DMS153 treated with DMSO at 0.1 percent for 48 hours (cell line): ENCODE data around the gene ZDHHC1.

Experiments
- DNase-seq: peaks from one replicate; lab custom pipeline; 2025; ENCODE audit not compliant: unreplicated experiment; lab: John Stamatoyannopoulos, UW

ZDHHC1 gene

DNA sequence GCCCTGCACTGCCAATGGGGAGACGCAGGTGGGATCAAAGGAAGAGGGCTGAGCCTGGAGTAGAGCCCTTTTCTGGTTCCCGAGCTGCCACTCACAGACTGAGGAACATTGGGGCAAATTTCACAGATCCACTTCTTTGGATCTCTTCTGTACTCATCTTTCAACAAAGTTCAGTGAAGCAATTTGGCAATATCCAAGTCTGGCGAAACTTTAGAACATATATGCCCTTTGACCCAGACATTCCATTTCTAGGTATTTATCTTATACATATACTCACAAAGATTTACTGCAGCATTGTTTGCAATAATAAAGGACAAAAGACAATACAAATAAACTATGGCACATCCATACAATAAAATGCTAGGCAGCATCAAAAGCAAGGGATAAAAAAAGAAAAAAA is 4.9 kb downstream of the ZDHHC1 start:
- DNase-seq: no peak

DNA sequence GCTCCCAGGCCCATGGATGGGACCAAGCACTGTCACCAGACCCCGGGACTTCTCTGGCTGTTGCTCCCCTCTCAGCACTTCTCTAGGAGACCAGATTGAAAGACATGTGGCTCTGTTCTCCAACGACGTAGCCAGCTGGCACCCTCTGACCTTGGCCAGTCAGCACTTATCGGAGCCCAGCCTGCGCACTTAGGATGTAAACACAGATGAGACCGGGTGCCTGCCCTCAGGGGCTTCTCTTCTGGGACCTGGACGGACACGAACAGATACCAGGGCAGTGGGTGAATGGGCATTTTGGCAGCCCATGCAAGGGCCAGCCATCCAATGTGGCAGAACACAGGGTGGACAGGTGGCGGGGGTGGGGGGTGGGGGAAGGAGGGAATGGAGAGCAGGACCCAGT is 6.6 kb downstream of the ZDHHC1 start:
- no peak for DNase-seq

DNA sequence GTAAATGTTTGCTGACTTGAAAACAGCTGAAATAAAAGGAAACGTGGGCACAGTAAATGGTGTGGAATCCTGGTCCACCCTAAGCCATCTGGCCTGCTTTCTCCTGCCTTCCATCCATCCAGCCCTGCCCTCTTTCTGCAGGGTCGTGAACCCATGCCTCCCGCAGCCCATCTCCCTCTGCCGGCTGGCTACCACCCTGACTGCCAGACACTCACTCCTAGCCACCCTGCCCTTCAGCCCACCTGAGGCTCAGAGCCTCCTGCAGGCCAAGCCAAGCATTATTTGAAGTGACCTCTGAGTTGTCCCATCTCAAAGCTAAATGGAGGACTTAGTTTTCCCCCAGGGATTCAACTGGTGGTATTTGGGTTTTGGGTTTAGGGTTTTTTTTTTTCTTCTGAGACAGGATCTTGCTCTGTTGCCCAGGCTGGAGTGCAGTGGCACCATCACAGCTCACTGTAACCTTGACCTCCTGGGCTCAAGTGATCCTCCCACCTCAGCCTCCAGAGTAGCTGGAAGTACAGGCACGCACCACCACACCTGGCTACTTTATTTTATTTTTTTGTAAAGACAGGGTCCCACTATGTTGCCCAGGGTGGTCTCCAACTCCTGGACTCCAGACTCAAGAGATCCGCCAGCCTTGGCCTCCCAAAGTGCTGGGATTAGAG is 8.4 kb downstream of the ZDHHC1 start:
- DNase-seq: no peak

DNA sequence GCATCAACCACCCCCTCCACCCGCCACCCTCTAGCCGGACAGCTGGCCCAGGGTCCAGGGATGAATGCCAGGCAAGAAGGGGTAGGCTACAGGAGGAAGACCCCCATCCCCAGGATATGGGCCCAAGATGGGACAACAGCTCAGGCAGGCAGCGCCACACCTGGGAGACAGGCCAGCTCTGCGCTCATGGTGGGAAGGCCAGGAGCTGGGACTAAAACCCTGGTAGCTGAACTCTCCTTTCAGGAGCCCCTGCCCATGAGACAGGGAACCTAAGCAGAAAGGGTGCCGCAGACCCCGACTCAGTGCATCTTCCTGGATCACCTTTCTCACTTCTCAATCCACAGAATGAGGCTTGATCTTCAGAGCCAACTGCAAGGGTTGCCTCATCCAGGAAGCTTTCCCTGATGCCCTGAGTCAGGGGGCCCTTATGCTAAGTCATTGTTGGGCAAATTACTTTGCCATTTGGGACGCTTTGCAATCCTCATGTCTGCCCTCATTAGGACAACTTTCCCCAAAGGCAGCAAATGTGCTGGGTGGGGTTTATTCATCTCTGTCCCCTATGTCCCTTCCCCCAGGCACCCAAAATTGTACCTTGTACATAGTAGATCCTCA is 9.0 kb downstream of the ZDHHC1 start:
- DNase-seq: no peak

DNA sequence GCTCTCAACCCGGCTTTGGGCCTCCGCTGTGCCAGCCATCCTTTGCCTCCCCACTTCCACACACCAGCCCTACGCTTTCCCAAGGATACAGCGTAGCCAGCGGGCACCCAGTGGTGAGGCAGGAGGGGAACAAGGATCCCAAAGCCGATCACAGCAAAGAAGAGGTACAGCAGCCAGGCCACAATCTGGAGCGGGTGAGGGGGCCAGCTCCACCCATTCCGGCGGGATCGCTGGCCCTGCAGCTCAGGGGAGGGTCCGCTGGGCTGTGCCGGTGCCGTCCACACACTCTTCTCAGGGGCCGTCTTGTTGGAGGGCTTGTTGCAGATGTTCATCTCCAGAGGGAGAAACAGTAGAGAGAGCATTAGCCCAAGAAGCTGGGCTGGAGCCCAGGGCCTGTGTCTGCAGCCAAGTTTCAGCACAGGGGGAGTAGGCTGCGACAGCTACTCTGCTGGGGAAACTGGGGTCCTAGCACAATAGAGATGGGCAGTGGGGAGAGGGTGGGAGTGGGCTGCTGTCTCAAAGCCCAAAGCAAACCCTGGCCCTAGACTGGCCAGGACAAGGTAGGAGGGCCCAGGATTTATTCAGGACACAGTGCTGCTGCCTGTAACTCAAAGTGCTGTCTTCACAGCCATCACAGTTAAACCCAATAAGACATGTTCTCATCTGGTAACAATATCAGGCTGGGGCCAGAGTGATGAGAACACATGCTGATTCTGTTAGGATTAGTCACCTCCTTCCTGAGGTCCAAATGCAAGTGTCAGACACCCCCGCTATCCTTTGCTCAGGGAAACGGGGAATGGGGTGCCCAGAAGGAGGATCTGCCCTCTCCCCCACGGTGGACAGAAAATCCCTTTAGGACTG is 9.9 kb downstream of the ZDHHC1 start:
- DNase-seq: no peak

DNA sequence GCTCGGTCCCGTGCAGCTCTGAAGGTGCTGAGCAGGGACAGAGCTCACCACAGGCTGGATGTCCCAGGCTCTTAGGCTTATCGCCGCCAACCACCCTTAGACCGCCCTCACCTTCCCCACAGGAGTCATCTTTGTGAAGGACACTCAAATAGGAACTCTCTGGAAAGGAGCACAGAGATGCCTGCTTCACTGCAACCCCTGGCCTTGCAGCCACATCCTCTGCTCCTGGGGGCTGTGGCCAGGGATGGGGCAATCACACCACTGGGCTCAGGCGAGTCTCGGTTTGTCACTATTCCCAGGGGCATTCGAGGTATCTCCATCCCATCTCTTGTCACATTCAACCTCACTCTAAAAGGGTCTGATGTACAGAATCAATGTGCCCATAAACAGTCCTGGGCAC is 10.9 kb downstream of the ZDHHC1 start:
- DNase-seq: no peak

DNA sequence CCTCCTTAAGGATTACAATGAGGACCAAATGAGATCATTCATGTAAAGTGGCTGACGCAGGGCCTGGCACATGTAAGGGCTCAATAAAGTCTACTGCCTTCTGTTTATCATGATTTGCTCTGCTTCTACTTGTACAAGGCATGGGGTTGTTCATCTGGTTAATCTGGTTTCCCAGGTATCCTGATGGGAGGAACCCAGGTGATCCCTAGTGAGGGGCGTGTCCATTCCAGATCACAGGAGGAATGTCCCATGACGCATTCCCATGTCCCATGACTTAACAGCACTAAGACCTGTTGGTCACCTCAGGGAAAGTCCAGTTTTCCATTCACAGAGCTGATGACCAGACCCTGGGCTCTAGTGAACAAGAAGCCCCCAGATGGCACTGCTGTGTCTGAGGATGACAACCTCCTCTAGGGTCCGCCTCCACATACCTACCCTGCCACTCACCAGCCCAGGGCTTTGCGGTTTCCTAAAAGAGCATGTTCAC is 11.5 kb downstream of the ZDHHC1 start:
- DNase-seq: no peak

DNA sequence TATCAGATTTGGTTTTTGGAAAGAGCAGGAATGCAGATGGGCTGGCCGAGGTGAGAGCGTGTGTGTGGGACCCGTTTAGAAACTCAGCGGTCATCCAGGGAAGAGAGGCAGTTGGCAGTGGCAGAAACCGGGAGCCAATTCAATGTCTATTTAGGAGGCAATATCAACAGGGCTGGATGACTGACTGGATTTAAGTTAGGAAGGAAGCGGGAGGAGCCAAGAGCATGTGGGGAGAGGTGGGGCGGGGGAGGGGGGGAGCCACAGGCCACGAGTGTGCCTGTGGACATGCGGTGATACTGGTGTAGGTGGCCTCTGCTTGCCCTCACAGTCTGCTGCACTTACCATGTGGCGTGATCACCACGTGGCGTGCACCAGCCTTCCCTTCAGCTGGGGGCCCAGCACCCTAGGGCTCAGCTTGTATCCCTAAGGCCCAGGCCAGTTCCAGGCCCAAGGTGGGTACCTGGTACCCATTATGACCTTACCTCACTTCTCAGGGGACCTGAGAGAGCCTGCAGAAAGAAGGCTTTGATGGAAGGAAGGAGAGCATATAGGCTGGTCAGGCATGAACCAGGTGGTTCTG is 12.2 kb downstream of the ZDHHC1 start:
- no peak for DNase-seq

DNA sequence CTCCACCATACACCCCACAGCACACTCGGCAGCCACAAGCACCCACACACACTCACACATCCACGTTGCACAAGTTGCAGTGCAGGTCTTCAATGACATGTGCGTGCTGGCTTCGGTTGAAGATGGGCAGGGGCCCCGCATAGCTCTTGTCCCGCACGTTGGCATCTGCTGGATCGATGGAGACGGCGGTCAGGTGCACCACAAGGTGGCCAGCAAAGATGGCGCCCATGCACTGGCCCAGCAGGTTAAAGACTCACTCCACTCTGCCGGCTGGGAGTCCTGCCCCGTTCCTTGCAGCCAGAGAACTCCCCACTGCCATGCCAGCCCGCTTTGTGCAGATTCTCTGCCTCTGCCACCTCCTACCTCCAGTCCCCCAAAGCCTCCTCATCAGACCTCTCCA is 15.4 kb downstream of the ZDHHC1 start:
- no peak for DNase-seq

DNA sequence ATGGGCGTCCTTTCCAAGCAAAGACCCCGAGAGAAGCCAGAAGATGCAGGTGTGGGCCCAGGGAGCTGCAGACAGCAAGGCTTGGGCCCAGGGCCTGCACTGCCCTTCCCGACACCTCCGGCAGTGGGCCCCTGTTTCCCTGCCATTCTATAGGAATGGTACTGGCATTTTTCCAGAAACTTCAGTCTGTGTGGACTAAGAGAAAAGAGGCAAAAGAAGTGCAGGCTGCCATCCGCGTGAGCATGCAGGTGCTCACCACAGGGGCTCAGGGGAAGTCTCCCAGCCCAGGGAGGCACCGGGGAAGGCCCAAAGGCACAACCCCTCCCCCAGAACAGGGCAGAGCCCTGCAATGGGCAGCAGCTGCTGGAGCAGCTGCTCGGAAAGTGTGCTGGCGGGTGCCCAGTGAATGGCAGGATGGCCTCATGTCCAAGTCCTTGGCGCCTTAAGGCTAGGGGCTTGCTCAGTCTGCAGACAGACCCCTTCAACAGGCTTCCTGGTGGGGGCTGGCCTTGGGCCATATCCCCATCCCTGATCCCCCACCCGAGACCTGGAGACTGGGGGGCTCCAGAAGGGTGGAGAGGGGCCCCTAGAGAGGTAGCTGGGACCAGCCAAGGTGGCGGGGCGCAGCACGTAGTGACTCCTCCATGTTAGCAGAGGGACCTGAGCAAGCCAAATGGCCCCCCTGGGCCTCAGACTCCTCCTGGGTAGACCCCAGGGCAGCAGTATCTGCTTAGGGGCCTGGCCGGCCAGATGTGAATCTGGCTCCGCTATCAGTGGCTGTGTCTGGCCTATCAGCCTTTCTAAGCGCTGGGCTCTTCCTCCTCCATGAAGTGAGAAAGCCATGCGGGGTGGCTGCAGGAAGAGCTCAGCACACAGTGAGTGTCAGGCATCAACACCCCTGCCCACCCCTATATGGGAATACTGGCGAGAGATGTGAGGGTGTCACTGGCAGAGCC is 16.2 kb downstream of the ZDHHC1 start:
- DNase-seq: no peak

DNA sequence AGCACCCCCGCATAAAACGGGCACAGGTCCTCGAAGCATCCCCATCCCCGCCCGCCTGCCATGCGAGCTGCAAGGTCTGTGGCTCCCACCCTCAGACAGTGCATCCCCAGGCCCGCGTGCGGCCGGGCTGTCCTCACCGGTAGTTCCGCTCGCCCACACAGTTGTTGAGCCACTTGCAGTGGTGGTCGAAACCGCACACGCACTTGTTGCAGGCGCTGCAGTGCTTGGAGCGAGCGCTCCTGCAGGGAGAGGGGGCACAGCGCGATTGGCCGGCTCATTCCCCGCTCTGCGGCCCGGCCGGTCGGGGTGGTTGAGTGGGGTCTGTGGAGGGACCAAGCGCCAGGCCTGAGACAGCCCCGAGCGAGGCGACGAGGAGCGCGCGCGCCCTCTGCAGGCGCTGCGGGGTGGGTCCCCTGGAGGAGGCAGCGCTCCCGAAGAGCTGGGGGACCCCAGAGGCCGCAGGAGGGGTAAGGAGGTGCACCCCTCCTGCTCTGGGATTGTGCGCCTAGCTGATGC is 17.0 kb downstream of the ZDHHC1 start:
- no peak for DNase-seq

DNA sequence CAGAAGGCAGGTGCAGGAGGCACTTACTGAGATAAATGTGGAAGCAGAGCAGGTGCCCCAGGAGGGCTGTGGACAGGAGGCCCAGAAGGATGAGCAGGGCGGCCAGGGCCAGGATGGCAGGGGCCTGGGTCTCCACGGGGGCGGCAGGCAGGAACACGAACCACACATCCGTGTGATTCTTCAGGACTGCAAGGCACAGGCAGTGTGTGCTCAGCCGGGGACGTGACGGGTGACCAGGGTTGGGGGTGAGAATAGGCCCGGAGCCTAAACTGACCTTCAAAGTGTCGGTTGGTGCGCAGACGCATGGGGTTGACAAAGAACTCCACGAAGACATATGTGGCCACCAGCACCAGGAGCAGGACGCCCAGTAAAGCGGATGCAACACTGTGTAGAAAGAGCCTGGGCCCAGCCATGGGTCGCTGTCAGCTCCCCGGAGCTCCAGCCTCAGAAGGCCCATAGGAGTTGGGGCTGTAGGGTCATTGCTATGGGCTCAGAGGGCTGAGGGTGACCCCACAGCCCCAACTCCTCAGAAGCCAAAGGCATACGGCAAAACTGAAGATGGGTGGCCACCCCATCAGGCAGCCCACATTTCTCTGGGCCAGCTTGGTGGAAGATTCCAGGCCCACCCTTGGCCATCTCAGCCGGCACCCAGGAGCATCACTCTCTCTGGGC is 17.6 kb downstream of the ZDHHC1 start:
- no peak for DNase-seq

DNA sequence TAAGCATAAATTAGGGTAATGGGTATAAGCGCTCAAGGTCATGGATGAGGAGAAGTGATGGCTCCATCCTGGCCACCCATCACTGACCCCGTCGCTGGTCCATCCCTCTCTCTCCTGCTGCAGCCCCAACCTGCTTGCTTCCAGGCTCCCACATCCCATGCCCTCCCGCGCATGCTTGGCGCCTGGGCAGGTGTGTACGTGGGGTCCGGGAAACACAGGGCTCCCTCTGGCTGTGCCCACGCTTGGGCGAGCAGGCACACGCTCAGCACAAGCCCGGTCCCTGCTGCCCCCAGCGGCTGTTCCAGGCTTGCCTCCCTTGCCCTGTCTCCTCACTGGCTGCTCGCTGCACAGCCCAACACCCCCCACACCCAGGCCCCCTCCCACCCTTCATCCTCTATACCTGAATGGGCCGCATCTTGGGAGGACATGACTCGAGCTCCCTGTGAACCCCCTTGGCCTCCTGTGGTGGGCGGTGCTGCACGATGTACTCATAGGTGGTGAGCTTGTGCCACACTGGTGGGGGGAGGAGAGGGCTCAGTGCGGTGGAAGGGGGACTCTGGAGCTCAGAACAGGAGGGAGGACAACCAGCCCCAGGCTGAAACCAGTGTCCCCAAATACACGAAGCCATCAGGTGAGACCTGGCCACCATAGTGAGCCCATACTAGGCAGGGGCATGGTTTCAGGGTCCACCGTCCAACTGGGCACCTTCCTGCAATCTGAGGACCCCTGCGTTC is 18.3 kb downstream of the ZDHHC1 start:
- DNase-seq: no peak

DNA sequence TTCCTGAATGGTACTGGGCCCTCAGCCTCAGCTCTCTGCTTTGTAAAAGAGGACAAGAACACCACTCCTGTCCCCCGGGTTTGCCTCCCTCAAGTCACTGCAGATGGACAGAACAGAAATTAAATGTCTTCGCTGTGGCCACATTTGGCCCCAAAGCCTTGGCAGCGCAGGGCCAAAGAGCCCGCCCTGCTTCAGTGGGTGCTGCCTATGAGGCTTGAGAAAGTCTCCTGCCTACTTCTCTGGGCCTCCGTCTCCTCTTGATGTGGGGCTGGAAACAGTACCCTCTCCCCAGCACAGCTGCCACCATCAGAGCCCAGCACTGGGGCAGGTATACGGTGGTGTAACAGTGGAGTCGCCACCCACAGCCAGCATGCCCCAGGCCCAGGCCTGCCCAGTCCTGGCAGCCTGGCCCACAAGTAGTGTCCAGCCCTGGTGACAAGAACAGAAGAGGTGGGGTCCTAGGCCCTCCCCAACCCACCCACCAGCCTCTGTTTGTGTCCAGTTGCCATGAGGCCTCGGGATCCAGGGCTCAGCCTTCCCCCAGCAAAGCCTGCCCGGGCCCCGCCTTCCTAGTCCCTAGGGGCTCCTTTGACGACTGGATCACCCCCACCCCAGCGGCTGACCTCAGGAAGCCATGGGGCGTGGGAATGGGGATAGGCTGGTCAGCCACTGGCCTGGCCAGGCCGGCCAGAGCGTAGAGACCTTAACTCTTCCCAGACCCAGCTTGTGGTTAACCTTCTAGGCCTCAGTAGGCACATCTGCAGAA is 19.1 kb downstream of the ZDHHC1 start:
- no peak for DNase-seq

DNA sequence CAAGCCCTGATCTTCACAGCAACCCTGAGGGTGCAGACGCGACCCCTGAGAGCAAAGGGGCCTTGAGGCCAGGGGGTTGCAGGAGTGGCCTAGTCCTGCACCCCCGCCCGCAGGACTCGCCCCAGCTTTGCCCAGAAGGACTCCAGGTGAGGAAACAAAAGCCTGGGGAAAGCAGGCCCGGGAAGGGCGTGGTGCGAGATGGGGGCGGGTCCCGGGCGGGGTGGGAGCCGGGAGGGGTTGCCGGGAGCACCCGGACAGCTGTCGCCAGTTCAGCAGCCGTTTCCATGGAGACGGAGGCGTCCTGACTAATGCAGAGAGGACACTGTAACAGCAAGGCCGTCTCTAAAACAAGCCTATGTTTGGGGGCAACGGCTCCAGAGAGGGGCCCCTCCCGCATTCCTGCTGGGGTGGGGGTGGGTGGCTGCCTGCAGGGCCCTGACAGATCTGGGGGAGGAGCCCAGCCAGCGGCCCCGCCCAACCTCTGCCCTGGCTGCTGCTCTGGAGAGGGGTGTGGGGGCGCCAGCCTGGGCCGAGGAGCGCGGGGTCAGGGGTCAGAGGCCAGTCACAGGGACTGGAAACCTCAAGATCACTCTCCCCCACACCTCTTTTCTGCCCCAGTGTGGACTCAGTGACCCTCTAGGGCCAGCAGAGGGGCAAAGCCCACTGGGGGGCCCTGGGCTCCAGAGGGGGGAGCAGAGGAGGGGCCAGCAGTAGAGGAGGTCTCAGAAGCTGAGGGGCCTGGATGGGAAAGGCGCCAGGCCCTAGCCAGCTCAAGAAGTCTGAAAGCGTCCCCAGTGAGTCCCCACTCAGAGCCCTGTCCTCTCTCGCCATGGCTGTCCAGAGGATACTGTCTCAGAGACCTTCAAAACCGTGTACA is 19.9 kb downstream of the ZDHHC1 start:
- DNase-seq: peak; percentile 79

DNA sequence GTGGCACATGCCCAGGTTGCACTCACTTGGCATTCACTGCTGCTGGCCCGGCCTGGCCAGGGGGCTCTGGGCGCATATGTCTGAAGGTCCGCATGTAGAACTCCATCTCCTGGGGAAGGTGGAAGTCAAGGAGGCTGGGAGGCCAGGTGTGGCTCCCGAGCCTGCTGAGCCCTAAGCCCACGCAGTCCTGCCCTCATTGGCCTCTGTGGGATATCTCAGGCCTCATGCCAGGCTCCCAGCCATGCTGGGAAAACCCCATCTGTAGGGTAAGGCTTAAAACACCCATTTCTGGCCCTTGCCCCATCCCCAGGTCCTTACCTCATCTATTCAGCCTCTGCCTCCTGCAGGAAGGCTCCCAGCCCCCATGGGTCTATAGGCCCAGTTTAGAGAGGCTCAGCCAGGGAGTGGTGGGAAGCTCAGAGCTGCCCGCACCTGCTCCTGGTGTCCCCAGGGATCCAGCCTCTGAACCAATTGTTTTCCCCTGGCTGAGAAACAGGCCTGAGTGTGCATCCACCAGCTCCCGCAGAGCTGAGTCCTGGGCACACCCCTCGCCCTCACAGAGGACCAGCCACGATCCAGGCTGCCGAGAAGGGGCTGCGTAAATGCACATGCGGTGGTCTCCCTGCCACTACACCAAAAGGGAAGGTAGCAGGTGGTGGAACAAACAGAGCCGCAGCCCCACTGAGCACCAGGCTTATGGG is 20.7 kb downstream of the ZDHHC1 start:
- DNase-seq: peak; percentile 86

DNA sequence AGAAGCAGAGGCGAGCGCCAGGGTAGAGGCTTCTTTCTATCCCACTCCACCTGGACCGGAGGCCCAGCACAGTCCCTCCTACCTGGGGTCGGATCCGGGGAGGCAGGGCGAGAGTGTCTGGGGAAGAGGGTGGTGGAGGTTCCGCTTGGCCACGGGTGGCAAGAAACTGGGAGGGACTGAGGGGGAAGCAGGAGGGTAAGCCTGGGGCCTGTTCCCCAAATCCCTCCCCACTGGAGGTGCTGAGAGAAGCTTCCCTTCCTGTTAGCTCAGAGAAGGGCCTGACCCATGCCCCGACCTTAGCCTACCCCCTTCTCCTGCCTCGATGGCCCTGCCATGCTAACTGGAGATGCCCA is 21.2 kb downstream of the ZDHHC1 start:
- no peak for DNase-seq
